ENCODE measurements around the gene ANAPC2.
"Not testable (repeated sequence)": the region's sequence is repeated elsewhere in the genome, so short reads cannot be mapped to it uniquely, and the experiment has no call there.

ANAPC2 gene

GRCh38 chr9:137141976-137142936 is 46.1 kb downstream of the ANAPC2 start:
- DNase-seq = no peak

- DNase-seq = no peak
These were observed 47.1 kb downstream of the ANAPC2 start for GRCh38 chr9:137141050-137141810.

GRCh38 chr9:137140151-137141012 is 48.0 kb downstream of the ANAPC2 start:
- DNase-seq = no peak

GRCh38 chr9:137139468-137140150 is 48.8 kb downstream of the ANAPC2 start:
- no peak for DNase-seq

GRCh38 chr9:137138722-137139467 is 49.5 kb downstream of the ANAPC2 start, which contains the start of gene GRIN1:
GRIN1 (plus strand) TSS chr9:137139154; CDS start chr9:137139487, 333 bp downstream.
- DNase-seq = no peak

- no peak for DNase-seq
These were observed 50.2 kb downstream of the ANAPC2 start for GRCh38 chr9:137138058-137138721.

- DNase-seq = no peak
These were observed 51.3 kb downstream of the ANAPC2 start for GRCh38 chr9:137136881-137137607.

GRCh38 chr9:137136261-137136880 is 52.0 kb downstream of the ANAPC2 start:
- DNase-seq = no peak

GRCh38 chr9:137135154-137135553 is 53.2 kb downstream of the ANAPC2 start:
- DNase-seq = not testable (repeated sequence)

- no peak for DNase-seq
These were observed 54.2 kb downstream of the ANAPC2 start for GRCh38 chr9:137134191-137134590.

- no peak for DNase-seq
These were observed 58.1 kb downstream of the ANAPC2 start for GRCh38 chr9:137130176-137130755.

- peak; percentile 94 for DNase-seq
These were observed 58.7 kb downstream of the ANAPC2 start for GRCh38 chr9:137129456-137130175.

GRCh38 chr9:137128862-137129455 is 59.4 kb downstream of the ANAPC2 start:
- no peak for DNase-seq

GRCh38 chr9:137128158-137128861 is 60.0 kb downstream of the ANAPC2 start:
- DNase-seq = no peak

GRCh38 chr9:137127301-137128157 is 60.8 kb downstream of the ANAPC2 start:
- peak; percentile 74 for DNase-seq

- peak; percentile 46 for DNase-seq
These were observed 61.6 kb downstream of the ANAPC2 start for GRCh38 chr9:137126786-137127185.

Measured in inflammatory macrophage treated with lipopolysaccharide for 4 hours (primary cell).